NOMO-1 (cell line): ENCODE results near the gene AFF1.

Experiments
- DNase-seq, 2 experiments: peaks; one replicate each; lab custom pipeline; 2025; ENCODE audit not compliant: unreplicated experiment in 2 of 2; lab: John Stamatoyannopoulos, UW

AFF1 gene

DNA sequence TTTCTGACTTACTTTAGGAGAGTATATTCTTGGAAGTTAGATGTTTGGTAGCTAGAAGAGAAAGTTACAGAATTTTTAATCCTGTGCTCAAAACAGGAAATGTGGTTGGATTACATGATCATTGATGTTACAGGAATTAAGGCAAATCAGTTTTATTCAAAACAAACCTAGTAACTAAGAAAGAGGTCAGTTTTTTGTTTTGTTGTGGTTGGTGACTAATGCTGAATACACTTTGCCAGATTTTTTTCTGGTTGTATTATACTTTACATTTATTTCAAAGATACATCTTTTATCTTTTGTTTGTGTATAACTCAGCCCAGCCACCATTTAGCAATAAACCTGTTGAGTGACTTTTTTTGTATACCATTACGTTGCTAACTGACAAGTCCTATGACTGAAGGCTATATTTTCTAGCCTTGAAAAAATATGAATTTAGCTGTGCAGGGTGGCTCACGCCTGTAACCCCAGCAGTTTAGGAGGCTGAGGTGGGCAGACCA, 168.9 kb downstream of the AFF1 start:
- no peak for DNase-seq

DNA sequence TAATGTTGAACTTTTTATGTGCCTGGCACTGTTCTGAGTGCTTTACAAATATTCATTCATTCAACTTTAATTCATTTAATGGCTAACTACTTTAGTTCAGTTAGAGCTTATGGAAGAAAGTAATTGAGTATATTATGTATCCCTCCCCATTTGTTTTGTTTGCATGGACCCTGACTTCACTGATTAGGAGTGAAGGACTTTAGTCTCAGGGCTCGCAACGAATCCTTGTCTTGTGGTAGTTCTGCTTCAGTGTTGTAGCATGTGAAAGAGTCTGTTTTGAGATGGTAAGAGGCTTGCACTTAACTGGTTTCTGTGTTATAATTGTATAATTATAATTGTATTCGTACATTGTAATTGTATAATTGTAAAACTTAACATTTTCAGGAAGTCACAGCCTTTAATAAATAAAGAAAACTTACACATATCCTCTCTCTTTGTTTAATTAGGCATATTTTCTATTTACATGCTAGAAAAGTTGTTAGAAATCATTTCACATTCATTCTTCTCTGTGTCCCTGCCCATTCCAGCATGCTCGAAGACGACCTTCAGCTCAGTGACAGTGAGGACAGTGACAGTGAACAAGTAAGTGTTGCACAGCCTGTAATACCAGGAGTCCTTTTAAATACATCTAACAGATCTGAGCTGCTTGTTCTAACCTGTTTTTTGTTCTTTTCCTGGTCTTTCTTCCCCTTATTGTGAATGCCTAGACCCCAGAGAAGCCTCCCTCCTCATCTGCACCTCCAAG, 170.5 kb downstream of the AFF1 start:
- DNase-seq: no peak

DNA sequence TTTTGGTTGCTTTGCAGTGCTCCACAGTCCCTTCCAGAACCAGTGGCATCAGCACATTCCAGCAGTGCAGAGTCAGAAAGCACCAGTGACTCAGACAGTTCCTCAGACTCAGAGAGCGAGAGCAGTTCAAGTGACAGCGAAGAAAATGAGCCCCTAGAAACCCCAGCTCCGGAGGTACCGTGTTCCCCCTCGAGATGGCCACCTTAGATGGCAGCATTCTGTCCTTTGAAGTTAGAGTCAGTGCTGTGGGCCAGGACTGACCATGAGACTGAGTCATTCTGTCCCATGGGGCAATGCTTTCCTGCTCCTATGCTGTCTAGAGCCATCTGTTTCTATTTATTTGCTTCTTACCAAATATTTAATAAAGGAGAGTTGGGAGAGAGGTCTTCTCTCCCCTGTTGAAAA, 173.3 kb downstream of the AFF1 start:
- DNase-seq: no peak

DNA sequence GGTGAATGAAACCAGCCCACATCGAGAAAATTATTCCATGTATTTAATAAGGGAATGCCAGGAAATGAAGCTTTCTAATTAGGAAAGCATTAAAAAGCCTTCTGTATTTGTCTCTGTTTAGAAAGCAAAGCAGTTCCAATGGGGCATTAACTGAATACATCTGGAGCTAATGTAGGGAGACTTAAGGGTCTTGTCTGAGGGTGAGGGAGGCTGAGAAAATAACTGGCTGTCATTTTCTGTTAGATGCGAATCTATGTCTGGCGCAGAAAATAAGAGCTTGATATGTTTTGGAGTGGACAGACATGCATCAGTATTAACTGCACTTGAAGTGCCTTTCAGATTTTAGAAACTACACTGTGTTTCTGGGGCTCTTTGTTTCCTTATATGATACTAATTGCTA, 174.3 kb downstream of the AFF1 start:
- no peak for DNase-seq

DNA sequence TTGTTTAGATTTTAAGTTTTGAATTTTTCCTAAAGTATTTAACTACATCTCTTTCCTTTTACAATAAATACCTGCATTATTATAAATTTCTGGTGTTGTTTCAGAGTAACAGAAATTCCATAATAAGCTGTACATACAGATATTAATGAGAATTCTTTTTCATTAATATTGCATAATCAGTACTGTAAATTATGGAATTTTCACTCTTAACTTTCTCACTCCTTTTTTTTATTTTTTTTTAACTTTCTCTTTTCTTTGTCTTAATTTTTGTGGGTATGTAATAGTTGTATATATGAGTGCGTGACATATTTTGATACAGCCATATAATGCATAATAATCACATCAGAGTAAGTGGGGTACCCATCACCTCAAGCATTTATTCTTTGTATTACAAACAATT, 175.1 kb downstream of the AFF1 start:
- no peak for DNase-seq

DNA sequence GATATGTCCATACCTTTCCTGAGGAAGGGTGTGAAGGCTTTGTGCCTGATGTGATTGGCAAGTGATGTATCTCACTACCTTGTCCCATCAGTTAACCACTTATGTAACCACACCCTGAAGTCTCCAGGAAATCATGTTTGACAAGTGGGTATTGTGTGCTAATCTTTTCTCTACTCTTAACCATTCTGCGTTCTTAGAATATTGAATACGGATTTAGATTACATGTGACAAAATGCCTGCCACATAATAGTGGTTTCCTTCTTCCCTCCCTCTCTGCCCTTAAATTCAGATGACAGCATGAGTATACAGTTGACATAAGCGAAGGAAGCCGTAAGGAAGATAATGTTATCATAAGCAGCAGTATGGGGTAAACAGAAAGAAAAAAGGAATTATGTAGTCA, 177.3 kb downstream of the AFF1 start:
- DNase-seq: no peak

DNA sequence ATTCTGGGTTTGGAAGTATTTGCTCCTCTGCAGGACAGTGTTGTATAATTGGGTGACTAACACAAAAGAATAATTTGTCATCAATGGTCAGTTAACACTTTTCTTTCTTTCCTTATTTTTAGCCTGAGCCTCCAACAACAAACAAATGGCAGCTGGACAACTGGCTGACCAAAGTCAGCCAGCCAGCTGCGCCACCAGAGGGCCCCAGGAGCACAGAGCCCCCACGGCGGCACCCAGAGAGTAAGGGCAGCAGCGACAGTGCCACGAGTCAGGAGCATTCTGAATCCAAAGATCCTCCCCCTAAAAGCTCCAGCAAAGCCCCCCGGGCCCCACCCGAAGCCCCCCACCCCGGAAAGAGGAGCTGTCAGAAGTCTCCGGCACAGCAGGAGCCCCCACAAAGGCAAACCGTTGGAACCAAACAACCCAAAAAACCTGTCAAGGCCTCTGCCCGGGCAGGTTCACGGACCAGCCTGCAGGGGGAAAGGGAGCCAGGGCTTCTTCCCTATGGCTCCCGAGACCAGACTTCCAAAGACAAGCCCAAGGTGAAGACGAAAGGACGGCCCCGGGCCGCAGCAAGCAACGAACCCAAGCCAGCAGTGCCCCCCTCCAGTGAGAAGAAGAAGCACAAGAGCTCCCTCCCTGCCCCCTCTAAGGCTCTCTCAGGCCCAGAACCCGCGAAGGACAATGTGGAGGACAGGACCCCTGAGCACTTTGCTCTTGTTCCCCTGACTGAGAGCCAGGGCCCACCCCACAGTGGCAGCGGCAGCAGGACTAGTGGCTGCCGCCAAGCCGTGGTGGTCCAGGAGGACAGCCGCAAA, 179.6 kb downstream of the AFF1 start:
- DNase-seq: no peak

DNA sequence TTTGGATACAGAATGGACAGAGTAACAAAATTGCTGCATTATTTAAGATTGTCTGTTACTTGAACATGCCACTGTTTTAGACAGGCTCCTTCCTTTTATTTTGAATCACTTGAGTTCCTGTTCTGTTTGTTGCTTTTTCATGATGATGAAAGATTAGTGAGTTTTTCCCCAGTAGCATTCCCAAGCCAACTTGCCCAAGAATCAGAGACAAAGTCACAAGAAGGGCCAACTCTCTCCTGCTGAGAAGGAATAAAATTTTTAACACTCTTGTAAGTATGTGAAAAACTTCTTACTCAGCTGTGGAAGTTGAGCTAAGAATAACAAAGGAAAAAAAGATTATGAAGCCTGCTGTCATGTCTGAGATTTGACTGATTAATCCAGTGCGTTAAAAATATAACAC, 181.4 kb downstream of the AFF1 start:
- DNase-seq: no peak

DNA sequence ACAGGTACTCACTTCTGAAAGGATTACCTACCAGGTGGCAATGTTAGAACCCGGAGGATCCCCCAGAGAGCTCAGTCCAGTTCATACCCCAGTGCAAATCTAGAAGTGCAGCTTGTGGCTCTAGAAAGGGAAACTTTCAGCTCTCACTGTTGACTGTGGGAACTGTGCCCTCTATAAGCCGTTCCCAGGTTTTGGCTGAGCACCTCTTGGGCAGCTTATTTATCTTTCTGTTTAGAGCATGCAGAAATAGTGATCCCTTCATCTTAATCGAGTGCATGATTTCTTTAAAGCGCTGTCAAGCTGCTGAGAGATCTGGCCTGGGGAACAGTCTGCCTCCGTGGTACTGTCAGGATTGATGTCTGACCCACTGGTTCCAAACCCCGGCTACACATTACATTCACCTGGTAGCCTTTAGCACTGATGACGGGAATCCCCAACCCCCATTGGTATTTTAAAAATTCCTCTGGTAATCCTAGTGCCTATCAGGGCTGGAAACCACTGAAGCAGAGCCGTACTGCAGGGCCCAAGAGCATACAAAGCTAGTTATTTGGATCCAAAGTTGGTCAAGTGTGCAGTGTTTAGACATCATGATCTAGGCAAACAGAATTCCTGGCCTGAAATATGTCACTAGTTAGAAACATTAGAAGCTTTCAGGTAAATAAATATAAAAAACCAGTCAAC, 182.4 kb downstream of the AFF1 start:
- no peak for DNase-seq

DNA sequence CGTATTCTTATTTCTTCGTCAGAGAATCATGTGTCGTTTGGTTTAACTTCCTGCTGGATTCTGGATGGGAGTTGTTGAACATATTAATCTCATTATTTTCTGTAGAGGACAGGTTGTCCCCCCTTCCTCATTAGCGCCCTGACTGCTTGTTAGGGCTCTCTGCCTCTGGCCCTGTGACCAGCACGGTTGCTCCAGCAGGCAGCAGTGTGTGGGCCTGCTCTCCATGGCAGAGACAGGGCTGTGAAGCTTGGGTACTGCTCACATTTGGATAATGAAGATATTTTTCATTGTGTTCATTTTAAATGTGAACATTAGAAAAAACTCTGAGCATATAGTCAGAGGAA, 182.9 kb downstream of the AFF1 start:
- DNase-seq: no peak

DNA sequence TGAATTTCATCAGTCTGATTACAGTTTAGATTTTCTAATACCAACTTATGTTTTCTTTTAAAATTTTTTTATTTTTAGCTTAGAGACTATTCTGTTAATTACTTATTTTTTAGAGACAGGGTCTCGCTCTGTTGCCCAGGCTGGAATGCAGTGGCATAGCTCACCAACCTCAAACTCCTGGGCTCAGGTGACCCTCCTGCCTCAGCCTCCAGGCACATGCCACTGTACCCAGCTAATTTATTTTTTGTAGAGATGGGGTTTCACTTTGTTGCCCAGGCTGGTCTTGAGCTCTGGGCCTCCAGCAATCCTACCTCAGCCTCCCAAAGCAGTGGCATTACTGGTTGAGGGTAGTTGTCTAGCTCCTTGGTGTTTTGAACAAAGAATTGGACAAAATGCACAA, 183.6 kb downstream of the AFF1 start:
- DNase-seq: no peak

DNA sequence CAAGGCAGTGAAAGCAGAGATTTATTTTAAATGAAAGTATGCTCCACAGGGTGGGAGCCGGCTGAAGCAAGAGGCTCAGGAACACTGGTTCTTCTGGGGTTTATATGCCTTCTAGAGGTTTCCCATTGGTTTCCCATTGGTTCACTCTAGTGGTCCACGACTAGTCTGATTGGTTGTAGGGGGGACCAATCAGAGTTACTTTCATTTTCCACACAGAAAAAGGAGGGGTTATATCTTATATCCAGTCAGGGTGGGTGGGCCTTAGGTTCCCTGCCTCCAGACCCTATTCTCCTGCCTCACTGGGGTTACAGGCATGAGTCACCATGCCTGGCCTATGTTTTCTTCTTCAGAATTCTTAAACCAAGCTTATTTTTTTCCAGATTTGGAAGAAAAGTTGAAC, 184.0 kb downstream of the AFF1 start:
- no peak for DNase-seq

DNA sequence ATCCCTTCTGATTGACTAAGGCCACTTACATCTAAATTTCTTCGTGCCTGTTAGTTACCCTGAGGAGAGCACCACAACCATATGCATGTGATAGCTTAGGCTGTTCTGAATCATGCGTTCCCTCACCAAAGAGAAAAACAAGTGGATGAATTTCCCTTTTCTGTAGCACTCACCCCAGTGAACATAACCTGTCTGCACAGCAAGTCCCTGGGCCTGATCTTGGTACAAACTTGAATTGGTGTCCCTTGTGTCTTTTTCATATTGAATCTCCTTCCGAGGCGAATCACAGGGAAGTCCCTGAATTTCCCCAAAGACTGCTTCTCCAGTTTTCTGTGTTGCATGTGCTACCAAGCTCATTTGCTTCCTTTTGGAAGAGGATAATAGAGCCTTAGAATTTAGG, 185.2 kb downstream of the AFF1 start:
- no peak for DNase-seq

DNA sequence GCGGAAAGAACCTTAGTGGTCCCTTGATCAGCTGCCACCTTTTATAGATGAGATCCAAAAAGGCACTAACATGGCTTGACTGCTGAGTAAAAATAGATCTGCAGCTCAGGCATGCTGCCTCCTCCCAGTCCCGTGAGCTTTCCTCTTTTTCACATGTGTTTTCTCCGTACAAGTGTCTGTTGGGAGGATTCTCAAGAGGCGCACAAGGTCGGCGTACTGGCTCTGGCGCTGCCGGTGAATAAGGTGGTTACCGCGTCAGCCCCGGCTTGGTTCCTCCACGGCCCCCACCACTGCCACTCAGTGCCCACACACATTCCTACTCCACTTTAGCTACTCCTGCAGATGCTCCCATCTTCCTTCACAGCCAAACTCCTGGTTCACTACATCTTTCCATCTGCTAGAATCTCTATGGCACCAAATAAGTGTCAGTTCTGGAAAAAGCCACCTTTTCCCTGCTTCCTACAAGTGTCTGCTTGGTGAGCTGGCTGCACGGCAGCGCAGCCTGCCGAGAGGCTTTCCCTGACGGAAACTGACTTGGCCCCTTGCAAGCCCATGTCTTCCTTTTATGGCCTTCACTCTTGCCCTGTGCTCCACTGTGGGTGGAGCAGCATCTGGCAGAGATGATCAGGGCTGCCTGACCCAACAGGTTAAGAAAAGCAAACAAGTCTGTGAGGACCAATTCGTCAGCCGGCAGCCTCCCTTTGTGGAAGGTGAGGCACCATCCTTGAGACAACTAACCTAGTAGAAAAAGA, 185.8 kb downstream of the AFF1 start:
- no peak for DNase-seq

DNA sequence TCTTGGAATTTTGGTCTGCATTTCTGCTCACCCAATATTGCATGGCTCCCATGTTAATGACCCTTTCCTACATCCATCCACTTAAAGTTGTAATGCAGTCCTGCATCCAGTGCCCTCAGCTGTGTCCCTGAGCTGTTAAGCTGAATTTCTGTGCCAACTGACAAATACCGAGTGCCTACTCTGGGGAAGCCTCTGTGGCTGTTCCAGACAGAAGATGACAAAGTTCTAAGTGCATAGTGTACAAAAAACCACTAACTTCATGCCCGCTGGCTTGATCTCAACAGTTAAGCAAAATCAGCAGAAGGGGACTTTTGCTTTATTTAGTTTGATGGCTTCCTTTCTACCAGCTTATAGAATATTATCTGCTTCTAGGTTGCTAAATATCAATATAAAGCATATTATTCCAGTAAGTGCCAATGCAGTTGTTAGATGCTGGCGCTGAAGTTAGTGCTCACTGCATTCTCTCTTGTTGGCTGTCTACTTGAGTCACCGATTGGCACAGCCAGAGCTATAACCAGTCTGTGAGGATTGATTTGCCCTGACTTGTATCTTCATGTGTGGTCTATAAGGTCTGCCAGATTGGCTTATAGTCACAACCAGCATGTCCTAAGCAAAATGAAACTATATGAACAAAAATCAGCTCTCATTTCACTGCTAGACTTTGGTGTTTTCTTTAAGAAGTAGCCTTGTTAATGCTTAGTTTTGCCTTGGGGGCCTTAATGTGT, 186.7 kb downstream of the AFF1 start:
- no peak for DNase-seq

DNA sequence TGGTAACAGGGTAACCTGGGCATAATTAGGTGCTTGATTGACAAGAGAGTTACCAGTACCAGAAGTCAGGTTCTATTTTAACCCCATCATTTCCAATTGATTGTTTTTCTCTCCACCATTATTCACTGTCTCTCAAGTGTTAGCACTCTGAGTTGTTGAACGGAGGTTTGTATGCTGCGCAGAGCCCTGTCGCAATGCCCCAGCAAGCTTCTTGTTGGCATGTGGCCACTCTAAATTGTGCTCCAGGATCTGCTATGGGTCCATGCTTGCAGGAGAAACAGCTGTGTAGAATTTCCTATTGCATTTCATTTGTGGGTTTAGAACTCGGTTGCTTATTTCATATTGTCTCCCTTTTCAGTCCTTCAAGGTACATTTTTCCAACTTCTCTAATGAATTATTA, 187.4 kb downstream of the AFF1 start:
- no peak for DNase-seq

DNA sequence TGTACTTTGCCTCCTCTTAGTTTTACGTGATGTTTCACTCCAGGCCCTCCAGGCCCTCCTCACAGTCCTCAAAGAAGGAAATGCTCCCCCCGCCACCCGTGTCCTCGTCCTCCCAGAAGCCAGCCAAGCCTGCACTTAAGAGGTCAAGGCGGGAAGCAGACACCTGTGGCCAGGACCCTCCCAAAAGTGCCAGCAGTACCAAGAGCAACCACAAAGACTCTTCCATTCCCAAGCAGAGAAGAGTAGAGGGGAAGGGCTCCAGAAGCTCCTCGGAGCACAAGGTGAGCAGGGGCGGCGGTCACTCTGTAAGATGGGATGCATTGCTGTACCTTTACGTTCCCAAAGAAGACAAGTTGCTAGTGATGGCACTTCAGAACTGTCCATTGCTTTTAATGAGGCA, 191.2 kb downstream of the AFF1 start:
- DNase-seq: no peak

DNA sequence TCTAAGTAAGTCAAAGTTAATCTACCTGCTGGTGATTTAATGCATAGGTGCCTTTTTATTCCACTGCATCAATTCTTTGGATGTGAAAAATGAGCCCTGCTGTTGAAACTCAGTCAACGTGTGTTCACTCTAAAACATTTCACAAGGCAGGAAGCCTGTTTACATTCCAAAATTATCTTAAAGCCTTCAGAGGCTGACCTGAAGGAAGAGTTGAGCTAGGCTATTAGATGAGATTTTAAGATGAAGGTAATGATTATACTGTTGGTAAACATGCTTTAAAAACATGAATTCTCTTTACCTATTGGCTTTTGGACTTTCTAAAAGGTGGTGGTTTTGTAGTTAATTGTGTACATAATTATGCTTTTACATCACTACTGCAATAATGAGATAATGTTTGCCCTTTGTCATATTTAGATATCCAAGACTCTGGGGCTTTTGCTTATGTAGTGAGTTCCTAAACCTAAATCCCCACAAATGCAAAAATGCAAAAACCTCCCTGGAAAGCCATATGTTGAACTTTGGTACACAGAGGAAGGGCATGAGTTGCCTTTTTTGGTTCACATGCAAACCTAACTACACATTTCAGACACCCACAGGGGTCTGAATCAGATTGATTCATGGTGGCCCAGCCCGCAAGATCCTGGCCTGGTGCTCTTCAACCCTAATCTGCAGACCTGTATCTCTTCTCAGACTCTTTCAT, 193.3 kb downstream of the AFF1 start:
- no peak for DNase-seq

DNA sequence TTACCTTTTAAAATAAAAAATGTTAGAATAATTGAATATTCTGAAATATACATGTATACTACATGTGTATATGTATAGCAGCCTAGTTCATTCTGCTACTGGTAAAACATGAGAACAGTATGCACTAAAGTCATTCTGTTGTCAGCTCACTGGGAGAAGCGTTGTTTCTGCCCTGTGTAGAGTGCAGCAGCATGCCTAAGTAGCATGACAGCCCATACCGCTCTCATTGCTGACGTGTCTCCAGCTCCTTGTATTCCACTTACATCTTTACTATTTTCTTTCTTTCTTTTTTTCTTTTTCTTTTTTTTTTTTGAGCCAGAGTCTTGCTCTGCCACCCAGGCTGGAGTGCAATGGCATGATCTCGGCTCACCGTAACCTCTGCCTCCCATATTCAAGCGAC, 194.9 kb downstream of the AFF1 start:
- DNase-seq: no peak
